NB4 (cell line): ENCODE results near the gene ACTN1.

Source experiments
- DNase-seq: peaks from one replicate; pipeline ENCODE4 v3.0.0; 2010; ENCODE audit warnings: low read depth
- H3K4me3 ChIP-seq: one replicate; pipeline ENCODE4 v1.5.1; 2011; ENCODE audit warnings: mild to moderate bottlenecking, low read depth, low read length, moderate library complexity
- CTCF ChIP-seq: IDR thresholded peaks from one replicate; pipeline ENCODE4 v1.5.1; 2012; ENCODE audit warnings: low read depth, low read length
- MAX ChIP-seq: IDR thresholded peaks from 2 replicates; pipeline ENCODE4 v1.6.1; 2011; ENCODE audit warnings: low read depth, low read length
- MYC ChIP-seq: IDR thresholded peaks from 2 replicates; pipeline ENCODE4 v1.6.1; 2011; ENCODE audit warnings: low read depth, low read length
- POLR2A ChIP-seq: IDR thresholded peaks from 2 replicates; pipeline ENCODE4 v1.6.1; 2011; ENCODE audit warnings: mild to moderate bottlenecking; ENCODE audit not compliant: insufficient read length; ENCODE audit errors: extremely low read depth

The ACTN1 gene

DNA sequence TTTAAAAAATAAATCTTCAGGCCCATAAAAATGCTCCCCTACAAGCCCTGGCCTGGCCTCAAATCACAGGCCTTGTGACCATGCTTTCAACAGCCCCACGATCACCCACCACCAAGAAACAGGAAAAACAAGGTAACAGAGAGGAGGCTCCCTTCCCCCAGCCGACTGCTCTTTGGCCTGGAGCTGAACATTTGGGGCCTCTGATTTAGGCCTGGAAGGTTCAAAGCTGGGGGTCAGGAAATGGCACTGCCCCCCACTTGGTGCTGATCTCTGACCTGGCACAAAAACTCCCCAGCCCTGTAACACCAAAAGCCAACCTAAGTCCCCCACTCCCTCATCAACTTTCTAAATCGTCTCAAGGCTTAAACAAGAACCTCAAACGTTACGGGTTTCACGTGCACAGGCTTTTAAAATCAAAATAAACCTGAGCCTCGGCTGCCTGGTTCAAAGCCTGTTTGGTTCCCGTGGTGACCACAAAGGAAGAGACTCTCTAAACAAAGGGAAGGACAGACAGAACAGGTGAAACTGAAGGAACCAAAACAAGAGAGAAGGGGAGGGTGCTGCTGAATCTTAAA lies 9.0 kb downstream of the ACTN1 start:
- no peak for TF ChIP-seq MYC
- no peak for TF ChIP-seq MAX
- TF ChIP-seq CTCF: no peak
- no peak for TF ChIP-seq POLR2A
- no peak overlapping the region for H3K4me3 ChIP-seq
- no peak for DNase-seq

DNA sequence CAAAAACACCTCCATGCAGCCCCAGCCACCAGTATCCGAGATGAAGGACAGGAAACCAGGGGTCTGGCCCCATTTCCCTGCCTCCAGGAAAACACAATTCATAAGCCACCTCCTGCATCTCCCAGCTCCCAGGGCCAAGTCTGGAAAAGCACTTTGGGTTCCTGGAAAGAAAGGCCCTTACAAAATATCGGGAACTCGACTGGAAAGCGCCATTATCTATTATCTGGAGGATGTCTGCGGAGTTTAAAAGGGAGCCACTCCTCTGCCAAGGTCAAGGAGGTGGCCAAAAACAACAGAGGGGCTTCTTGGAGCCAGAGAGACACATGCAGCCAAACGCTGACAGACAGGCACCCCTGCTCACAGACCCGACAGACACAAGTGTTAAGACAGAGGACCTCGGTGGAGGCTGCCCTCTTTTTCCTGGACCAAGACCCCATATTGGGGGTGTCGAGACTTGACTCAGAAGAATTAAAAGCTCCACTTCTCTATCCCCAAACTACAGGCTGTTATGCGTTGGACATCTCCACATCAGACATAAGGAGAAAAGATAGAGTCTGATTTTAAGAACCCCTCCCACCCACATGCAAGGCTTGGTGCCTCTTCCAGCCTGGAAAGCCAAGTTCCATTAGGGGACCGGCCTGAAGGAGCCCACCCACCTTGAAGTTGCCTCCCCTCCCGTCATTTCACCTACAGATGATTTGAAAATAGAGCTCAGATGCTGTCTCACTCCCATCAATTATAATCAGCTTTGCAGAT lies 9.6 kb downstream of the ACTN1 start:
- DNase-seq: no peak
- TF ChIP-seq MAX (no peak), MYC (no peak), CTCF (no peak), POLR2A (no peak)
- no peak overlapping the region for H3K4me3 ChIP-seq

DNA sequence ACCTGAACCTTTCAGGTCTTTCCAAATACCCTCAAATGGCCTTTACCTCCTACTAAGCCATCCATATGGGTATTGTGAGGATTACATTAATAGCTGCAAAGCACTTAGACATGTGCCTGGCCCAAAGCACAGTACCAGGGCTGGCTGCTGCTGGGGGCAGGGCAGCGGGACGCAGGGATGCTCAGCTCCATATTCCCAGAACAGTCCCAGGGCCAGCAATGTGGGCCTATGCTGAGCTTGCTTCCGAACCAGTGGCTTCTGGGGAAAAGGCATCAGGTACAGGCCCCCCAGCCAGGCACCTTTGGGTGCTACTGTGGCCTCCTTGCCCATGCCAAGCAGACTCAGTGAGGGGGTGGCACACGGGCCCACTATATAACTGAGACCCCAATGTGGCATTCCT lies 10.4 kb downstream of the ACTN1 start:
- TF ChIP-seq MAX (no peak), MYC (no peak), CTCF (no peak), POLR2A (no peak)
- no peak for DNase-seq
- no peak overlapping the region for H3K4me3 ChIP-seq

GRCh38 chr14:68968051-68968450 lies 11.1 kb downstream of the ACTN1 start:
- H3K4me3 ChIP-seq: no peak overlapping the region
- no peak for DNase-seq
- TF ChIP-seq POLR2A: no peak
- no peak for TF ChIP-seq MYC
- no peak for TF ChIP-seq MAX
- TF ChIP-seq CTCF: no peak

DNA sequence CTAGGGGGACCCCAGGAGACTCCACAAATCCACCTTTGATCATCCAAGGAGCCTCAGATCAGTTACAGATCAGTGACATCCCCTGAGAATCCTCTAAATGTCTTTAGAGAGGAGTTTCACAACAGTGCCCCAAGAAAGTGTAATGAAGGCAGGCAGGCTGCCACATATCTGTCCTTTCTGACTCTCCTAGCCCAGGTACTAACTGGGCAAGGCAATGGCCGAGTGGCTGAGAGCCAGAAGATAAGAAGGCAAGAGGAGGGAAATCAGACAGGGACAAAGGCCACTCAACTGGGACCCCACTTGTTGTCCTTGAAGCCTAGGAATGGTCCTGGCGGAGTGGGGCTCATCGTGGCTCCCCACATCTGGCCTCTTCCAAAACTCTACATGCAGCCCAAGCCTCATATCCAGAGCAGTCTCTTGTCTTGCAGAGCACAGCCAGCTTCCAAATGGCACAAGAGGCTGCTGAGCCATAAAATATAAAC lies 11.6 kb downstream of the ACTN1 start:
- TF ChIP-seq POLR2A: no peak
- no peak for TF ChIP-seq MAX
- TF ChIP-seq MYC: no peak
- no peak for TF ChIP-seq CTCF
- no peak for DNase-seq
- no peak overlapping the region for H3K4me3 ChIP-seq
